Kidney tubule cell (primary cell): ENCODE data around the gene TRDMT1.

Experiments used
- DNase-seq: peaks from one replicate; pipeline ENCODE4 v3.0.0-alpha.2; 2018; ENCODE audit warnings: low spot score

TRDMT1 gene

DNA sequence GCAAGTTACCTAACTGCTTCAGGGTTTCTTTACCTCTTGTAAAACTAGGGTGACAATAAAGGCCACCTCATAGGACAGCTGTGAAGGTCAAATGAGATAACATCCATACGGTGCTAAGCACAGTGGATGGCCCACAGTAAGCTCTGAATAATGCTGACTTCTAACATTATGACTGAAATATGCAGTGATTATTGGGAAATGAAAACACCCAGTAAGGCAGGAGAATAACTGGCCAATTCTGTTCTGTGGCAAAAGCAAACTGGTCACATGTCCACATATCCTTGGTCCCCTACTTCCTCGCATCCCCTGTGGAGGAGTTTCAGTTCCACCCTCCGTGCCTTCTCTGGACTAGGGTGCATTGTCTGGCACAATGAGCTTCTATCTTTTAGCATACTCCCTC is 73.2 kb downstream of the TRDMT1 start:
- DNase-seq = no peak

DNA sequence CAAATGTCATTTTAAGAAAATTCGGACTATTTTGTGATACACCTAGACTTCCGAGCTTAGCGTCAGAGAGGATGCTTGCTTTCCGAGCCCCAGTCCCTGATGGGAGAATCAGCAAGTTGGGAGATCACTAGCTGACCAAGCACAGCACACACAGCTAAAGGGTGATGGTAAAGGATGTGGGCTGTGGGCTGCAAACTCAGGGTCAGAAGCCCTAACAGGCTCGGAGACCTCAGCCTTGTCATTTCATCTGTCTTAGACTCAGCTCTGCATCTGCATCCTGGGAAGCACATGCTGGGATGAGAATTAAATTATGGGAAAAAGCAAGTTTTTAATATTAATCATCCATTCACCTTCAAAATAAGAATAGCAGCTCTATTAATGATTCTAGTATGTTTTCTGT is 75.1 kb downstream of the TRDMT1 start:
- DNase-seq = no peak

DNA sequence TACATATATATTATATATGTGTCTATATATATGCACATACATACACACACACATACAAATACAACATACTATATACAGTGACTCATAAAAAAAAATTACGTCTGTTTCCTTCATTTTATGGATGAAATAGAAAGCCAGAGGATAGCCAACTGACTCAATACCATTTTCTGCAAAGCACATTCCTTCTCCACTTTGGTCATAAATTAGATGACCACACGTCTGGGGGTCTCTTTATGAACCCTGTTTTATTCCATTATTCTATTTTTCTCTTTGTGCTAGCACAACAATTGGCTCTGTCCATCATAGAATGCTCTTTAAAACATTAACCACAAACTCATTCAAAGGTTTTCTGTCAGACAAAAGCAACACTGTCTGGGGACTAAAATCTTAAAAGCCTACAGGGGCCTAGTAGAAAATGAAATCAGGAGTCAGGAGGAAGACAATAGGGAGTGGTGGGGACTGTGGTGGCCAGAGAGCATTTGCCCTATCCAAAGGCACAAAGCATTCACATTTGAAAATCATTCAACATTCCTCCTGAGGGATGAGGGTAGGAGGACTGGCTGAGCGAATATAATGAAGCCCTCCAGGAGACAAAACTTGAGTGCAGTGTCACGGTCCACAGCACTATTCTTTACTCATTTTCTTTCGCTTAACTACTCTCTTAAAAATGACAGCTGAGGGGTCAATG is 76.1 kb downstream of the TRDMT1 start:
- peak; percentile 11 for DNase-seq

DNA sequence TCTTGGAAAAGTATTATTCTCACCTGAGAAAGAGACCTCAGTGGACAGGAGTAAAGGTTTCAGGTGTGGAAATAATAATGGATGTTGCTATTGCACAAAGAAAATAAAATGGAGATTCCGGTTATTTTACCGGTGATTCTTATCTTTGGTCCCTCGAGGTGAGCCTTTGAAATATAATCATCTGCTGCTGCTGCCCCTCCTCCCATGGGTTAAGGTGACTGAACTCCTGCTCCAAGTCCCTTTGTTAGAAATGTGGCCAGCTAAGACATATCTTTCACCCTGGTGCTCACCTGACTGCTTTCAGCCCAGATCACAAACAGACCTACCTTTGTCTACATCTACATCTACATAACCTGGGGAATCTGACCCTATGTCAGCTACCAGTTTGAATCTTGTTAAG is 77.5 kb downstream of the TRDMT1 start:
- DNase-seq = no peak

DNA sequence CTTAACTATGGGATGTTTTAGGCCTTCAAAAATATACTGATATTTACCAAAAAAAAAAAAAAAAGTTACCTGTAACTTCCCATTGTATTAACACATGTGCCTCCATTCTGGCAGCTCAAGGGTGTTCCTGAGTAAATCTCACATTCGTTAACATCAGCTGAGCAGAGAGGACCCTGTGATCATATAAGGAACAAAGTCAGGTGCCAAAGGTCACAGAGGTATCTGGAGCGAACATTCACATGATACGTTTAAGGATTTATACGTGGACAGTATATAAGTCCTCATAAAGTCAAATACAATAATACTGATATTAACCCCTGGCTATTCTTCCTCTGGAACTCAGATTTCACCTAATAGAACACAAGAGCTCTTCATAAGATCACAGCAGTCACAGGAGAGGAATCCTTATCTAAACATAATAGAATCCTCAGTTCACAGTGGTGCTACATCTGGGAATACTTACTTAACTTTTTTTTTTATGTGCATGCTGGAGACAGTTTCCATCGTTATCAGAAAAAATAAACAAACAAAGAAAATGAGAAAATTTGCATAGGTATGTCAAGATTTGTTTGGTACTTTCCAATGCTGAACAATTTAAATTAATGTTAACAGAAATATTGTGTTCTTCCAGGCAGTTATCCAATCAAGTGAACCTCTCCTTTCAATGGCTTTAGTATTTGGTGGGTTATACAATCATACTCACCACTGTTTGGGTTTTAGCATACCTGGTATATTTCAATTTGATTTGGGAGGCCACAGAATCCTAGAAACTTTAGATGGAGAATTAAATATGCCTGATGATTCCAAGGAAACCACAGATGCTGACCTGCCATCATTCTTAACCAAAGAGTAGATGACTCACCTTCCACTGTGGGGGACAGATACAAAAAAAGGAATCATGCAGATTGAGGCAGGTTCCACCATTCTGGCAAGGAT is 78.5 kb downstream of the TRDMT1 start:
- peak; percentile 62 for DNase-seq

DNA sequence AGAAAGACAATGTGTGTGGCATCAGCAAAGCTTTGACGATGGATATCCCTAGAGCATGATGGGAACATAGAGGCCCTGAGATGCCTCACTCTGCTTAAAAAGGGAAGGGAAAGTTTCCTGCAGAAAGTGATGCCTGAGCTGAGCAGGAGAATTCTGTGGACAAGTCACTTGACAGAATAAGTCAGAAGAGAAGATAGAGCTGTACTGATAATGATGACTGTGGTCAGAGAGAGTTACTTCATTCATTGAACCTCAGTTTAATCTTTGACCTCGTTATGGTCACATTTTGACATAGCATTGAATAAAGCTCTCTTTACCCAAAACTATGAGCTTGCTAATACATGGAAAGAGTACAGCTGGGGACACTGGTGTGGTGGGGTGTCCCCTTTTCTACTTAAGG is 79.4 kb downstream of the TRDMT1 start:
- peak; percentile 55 for DNase-seq

DNA sequence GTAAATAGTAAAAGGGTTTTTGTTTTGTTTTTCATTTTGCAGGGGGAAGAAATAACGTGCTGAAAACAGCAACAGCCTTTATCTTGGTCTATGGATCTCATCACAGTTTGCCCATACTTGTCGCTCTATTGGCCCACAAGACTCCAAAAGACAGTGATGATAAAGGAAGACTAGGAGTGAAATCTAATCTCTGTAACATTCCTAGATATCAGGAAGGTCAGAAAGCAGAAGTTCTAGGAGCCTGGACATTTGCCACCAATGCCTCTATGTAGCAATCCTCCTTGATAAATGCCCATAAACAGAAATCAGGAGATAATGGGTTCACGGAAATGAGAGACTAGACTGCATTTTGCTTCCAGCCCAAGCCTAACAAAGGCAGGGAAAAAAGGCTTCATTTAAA is 80.8 kb downstream of the TRDMT1 start:
- DNase-seq = no peak

DNA sequence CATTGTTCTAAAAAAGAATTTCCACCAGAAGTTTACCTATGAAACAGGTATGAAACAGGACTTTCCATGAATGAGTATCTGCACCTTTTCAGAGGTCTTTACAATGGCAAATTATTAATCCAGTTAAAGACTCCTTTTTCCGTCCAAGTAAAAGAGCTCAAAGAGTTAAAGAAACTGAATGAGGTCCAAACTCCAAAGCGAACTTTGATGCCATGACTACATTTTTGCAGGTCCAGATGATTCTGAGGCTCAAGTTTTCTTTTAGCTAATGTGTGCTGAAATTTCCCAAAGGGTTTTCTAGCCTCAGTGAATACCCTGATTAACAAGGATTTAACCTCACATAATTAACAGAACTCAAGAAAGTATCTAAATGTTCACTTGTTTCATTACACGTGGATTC is 81.6 kb downstream of the TRDMT1 start:
- no peak for DNase-seq

DNA sequence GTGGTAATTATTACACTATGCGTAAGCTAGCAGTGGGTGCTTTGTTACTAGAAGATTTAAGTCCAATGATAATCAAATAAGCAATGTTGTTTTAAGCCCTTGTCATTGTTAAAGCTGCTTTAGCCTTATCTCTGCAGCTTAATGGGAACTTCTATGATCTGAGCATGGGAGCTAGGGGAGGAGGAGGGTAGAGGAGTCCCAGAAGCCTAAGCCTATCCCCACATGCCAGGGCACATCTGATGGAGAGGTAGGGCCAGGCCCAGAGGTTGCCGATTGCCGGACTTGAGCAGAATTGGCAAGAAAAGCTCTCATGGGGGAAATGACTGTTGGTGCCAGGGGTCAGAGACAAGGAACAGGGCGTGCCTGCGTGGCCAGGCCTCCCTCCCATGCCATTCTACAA is 85.3 kb downstream of the TRDMT1 start:
- DNase-seq = no peak

DNA sequence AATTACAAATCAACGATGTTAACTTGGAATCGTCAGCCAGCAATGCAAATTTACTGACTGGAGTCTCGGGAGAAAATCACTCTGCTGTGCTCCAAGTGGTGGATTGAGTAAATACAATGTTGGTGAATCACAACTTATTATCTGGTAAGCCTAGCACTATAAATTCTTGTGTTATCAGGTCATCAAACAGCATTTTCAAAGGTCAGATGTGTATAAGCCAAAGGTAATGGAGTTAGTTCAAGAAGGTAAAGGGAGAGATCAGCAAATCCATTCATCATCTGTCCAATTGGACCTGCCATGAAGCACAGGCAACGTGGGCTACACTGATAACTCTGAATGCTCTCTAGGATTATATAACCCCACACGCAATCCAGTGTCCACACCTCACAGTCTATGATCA is 85.8 kb downstream of the TRDMT1 start:
- peak; percentile 80 for DNase-seq

DNA sequence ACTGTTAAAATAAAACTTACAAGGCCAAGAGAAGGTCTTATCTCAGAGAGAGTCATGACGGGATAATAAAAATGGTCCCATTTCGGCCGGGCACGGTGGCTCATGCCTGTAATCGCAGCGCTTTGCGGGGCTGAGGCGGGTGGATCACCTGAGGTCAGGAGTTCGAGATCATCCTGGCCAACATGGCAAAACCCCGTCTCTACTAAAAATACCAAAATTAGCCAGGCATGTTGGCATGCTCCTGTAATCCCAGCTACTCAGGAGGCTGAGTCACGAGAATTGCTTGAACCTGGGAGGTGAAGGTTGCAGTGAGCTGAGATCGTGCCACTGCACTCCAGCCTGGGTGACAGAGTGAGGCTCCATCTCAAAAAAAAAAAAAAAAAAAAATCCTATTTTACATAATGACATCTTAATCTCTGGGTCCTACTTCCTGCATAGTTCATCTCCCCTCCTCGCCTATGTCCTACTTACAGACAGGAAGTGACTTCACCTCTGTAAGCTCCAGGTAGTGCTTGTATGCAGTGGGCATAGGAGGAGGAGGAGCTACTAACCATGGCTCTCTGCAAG is 86.5 kb downstream of the TRDMT1 start:
- peak; percentile 83 for DNase-seq

DNA sequence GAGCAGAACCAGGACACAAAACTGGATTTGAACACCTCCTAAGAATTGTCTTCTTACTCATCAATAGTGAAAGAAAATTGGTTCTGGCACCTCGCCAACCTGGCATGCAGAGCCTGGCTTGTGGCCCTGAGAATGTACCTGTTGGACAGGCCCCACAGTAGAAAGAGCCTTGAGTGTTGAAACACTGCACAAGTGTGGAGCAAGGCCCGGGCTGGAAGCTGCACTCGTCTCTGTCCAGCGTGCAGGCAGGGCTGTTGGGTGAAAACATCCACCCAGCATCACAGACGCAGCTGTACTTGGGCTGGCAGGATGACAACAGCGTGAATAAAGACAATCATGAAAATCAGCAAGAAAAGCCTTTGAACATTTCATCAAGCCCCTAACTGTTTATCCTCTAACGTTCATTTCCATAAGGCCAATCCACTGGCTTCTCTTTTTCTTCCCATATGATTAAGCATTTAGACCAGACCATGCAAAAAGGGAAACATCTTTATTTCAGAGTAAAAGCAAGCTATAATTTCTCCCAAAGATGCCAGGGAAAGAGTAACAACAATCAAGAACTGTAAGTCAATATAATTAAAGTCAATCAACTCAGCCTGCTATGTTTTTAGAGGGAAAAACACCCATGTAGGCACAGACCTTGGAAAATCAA is 87.5 kb downstream of the TRDMT1 start:
- DNase-seq = no peak

DNA sequence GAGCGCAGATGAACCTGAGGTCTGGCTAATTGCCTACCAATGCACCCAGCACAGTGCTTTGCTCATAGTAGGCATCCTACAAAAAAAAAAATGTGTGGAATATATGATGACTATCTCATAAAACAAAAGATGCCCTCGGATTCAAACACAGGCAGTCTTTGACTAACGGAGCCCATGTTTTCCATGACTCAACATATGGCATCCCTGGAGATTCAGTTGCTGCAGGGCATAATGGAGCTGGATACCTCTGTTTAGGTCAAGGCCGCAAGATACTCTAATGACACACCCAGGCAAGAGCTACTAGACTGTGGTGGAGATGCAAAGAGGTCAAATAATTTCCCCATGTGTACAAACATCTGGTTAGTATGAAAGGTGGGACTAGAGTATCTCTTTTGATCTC is 88.1 kb downstream of the TRDMT1 start:
- DNase-seq = no peak

DNA sequence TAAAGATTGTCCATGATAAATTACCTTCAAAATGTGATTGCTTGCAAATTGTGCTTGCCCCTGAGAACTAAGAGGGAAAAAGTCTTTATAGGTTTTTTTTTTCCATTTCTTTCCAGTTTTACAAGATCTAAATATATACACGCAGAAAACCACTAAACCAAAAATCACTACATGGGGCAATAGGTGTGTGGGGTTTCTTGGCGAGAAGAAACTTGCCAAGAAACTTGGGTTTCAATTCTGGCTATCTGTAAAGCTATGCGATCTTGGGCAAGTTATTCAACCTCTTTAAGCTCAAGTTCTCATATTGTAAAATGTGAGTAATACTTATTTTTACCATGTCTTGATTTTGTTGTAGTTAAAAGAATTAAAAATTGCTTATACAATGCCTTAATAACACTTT is 88.9 kb downstream of the TRDMT1 start:
- no peak for DNase-seq

DNA sequence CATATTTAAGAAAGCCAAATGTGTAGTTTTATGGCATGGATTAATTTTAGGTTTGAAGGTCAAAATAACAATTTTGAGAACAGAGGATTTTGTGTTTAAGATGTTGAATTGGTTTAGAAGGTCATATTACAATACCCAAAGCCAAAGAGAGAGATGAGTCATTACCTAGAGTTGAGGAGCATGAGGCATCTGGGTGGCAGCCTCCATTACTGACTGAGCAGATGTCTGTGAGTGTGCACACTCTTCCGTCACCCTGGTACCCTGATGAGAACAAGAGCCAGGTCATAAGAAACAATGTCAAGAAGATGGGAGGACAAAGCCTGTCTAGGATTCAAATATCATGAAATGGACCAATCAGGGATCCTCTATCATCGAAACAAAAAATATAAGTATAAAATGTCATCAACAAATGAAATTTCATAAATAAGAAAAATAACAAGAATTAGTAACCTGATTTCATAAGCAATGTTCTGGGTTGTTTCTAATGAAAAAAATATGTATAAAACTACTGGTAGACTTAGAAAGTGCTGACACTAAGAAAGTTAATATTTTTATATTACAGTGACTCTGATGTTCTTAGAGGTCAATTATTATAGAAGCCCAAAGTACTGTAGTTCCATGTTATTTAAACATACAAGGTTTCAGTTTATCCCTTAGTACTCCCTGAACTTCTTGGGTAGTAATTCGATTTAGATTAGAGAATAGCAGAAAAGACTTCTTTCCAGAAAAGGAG is 91.8 kb downstream of the TRDMT1 start:
- DNase-seq = peak; percentile 63

DNA sequence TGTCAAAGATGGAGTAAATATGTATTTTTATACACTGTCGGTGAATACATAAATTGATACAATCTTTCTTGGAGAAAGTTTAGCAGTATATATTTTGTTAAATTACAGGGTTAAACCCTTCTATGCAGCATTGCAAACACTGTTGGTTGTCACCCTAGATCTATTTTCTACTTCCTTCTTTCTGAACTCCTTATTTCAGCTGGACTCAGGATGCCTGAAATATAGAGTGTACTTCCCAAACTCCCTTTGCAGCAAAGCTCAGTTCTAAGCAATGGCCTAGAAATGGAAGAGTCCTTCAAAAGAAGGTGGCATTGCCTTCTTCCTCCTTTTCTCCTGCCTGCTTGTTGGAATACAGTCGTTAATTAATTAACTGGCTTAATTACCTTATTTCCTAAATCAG is 92.4 kb downstream of the TRDMT1 start:
- DNase-seq = no peak

DNA sequence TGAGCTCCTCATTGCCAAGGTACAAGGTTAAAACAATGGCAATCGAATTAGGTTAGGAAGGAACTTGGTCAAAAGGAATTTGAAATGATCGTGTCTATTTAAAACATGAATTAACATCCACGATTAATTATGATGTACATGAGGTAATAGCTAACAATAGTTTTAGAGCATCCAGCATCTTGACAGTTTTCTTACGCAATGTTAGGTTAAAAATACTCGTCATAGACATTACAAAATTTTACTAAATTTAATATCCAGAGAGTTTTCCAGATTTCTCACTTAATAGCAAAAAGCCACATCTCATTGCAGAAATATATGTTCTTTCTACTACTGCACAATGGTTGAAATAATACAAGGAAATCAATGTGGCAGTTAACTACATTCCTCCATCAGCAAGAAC is 94.5 kb downstream of the TRDMT1 start:
- DNase-seq = no peak

DNA sequence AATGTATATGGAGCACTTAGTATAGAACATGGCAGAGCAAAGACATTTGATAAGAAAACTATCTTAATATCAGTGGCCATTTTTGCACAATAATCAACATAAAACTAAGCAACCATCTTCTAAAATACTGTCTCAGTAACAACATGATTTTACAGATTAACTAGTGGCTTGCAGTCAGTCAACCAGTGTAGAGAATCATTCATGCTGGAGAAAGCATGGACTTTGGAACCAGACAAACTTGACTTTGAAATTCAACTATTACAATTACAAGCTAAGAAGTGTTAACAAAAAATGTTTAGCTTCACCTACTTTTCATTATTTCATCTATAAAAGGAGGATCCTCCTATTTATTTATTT is 99.6 kb downstream of the TRDMT1 start:
- DNase-seq = peak; percentile 72

DNA sequence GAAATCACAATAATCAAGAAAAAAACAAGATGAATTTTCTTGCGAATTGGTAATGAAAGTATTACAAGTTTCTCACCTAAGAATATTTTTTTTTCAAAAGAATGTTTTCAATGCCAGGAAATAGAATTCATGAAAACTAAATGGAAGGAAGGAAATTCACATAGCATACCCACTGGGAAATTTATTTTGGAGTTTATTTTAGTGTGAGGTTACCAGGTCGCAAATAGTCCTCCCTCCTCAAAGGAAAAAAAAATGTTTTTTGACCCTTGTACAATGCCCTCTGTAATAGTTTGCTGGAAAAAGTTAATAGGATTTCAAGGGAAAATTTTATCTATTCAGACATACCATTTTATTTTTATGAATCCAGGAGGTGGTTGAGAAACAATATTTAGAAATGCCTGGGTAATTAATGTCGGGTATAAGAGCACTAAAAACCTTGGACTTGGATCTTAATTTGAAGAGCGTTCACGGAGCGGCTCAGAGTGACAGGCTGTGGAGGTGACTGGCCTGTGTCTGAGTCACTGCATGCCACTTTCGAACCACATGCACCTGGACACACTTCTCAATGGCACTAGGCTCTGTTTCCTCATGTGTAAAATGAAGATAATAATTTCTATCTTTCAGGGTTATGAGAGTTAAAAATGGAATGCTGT is 100.1 kb downstream of the TRDMT1 start:
- peak; percentile 77 for DNase-seq

DNA sequence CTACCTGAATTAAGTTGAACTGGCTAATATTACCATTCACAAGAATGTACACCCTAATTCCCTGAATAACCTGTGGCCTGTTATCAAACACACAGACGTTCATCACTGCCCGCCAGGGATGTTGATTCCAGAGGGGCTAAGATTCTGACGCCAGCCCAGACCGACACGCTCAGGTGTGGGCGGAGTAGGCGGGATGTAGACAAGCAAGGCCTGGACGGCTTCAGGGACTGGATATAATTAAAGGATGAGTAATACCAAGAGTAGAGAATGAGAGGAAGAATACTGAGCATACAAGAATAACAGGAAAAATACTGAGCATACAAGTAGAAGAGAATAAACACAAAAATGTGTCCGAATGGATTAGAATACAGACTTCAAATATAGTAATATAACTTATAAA is 100.9 kb downstream of the TRDMT1 start:
- peak; percentile 50 for DNase-seq

DNA sequence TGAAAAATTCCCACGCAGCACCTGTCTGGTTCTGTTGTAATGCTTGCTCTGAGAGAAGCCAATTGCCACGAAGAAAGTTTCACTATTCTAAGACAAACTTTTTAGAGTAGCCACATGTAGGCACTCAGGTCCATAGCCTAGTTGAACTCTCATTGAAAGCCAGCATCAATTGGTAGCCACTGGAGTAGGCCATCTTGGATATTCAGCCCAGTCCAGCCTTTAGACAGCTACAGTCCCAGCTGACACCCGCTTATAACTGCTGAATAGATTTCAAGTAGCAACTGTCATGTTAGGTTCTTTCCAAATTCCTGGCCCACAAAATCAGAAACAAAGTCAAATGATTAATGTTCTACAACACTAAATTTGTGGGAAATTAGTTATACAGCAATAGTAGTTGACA is 103.5 kb downstream of the TRDMT1 start:
- no peak for DNase-seq
